IMR-90 (cell line): ENCODE measurements around the gene LCE2B. TPM values are rescaled to one million over a fixed set of nuclear protein-coding genes. Genes with fewer than 3 reads are reported as not detected.

ENCODE experiments used
- ATAC-seq: fragments of 200-7000 bp; cut with Tn5 transposase; 2 replicates; pipeline ENCODE4 v1.9.1; 2020; ENCODE audit warnings: low read depth, mild to moderate bottlenecking, moderate library complexity
- BruUV-seq: library from RNA; stranded (reverse); fragments of 400-500 nt; replicated peaks from 2 replicates; lab custom pipeline; 2021; lab: Mats Ljungman, UMichigan
- CTCF ChIA-PET: fragments of 300-600 bp; formaldehyde crosslinking; extraction: SDS; loops from one replicate; lab custom pipeline; 2021; ENCODE audit warnings: antibody characterized with exemption; lab: Yijun Ruan, JAX
- POLR2A ChIA-PET: fragments of 300-600 bp; sonication (Branson Sonifier 250); formaldehyde crosslinking; loops from one replicate; lab custom pipeline; 2022; ENCODE audit warnings: antibody characterized with exemption; ENCODE audit not compliant: unreplicated experiment; lab: Charles Lee
- DNase-seq: peaks from one replicate; pipeline ENCODE4 v3.0.0; 2013
- H2AFZ ChIP-seq: replicated peaks from 2 replicates; pipeline ENCODE3; 2013; ENCODE audit warnings: low read length, mild to moderate bottlenecking; ENCODE audit not compliant: poor library complexity
- H2AK5ac ChIP-seq: 2 replicates; pipeline ENCODE4 v1.6.1; 2013; ENCODE audit warnings: low read depth, low read length, inconsistent platforms
- H2AK9ac ChIP-seq: replicated peaks from 2 replicates; pipeline ENCODE3; 2013; ENCODE audit warnings: mild to moderate bottlenecking, low read depth, low read length, moderate library complexity; ENCODE audit not compliant: poor library complexity
- H2BK120ac ChIP-seq: 2 replicates; pipeline ENCODE4 v1.6.1; 2013; ENCODE audit warnings: low read depth, low read length, inconsistent platforms
- H2BK15ac ChIP-seq: 3 replicates; pipeline ENCODE4 v1.6.1; 2013; ENCODE audit warnings: low read depth, low read length, inconsistent platforms
- H2BK20ac ChIP-seq: 2 replicates; pipeline ENCODE4 v1.6.1; 2013; ENCODE audit warnings: low read depth, mild to moderate bottlenecking, inconsistent platforms, low read length, moderate library complexity
- H2BK5ac ChIP-seq: 2 replicates; pipeline ENCODE4 v1.6.1; 2013; ENCODE audit warnings: mild to moderate bottlenecking, low read depth, low read length, inconsistent platforms; ENCODE audit not compliant: poor library complexity, severe bottlenecking
- H3K14ac ChIP-seq: replicated peaks from 2 replicates; pipeline ENCODE4 v1.6.1; 2013; ENCODE audit warnings: low read depth, low read length, inconsistent platforms
- H3K18ac ChIP-seq: 2 replicates; pipeline ENCODE4 v1.6.1; 2013; ENCODE audit warnings: low read depth, low read length, control low read depth
- H3K23ac ChIP-seq: 2 replicates; pipeline ENCODE4 v1.6.1; 2013; ENCODE audit warnings: low read depth, low read length, inconsistent platforms
- H3K27ac ChIP-seq: 2 replicates; pipeline ENCODE4 v1.5.1; 2013; ENCODE audit warnings: mild to moderate bottlenecking, control low read depth, low read length; ENCODE audit not compliant: insufficient read depth
- H3K27me3 ChIP-seq: 2 replicates; pipeline ENCODE4 v1.6.1; 2013; ENCODE audit warnings: low read length; ENCODE audit not compliant: control insufficient read depth, insufficient read depth
- H3K36me3 ChIP-seq: 2 replicates; pipeline ENCODE4 v1.6.1; 2013; ENCODE audit warnings: low read length, mixed read lengths; ENCODE audit not compliant: control insufficient read depth, insufficient read depth
- H3K4ac ChIP-seq: 2 replicates; pipeline ENCODE4 v1.6.1; 2013; ENCODE audit warnings: low read depth, low read length, inconsistent platforms
- H3K4me1 ChIP-seq: 2 replicates; pipeline ENCODE4 v1.6.1; 2013; ENCODE audit warnings: low read length, mixed read lengths; ENCODE audit not compliant: control insufficient read depth, insufficient read depth
- H3K4me2 ChIP-seq: 2 replicates; pipeline ENCODE4 v1.6.1; 2013; ENCODE audit warnings: low read depth, mild to moderate bottlenecking, control low read depth, low read length, moderate library complexity
- H3K4me3 ChIP-seq: 2 replicates; pipeline ENCODE4 v1.5.1; 2013; ENCODE audit warnings: low read depth, mild to moderate bottlenecking, control low read depth, low read length, moderate library complexity; ENCODE audit not compliant: insufficient read depth
- H3K56ac ChIP-seq: 2 replicates; pipeline ENCODE4 v1.6.1; 2013; ENCODE audit warnings: low read length, inconsistent platforms; ENCODE audit not compliant: insufficient read depth; ENCODE audit errors: extremely low read depth
- H3K79me1 ChIP-seq, 2 experiments: 2 replicates each; pipeline ENCODE4 v1.6.1; 2013; ENCODE audit warnings: low read length in 2 of 2, inconsistent platforms in 1 of 2, low read depth in 1 of 2
- H3K9ac ChIP-seq: 2 replicates; pipeline ENCODE4 v1.6.1; 2013; ENCODE audit warnings: low read depth, low read length, control low read depth
- H3K9me1 ChIP-seq: 2 replicates; pipeline ENCODE4 v1.6.1; 2013; ENCODE audit warnings: low read length, inconsistent platforms; ENCODE audit not compliant: insufficient read depth
- H3K9me3 ChIP-seq: 2 replicates; pipeline ENCODE4 v1.6.1; 2013; ENCODE audit warnings: low read length; ENCODE audit not compliant: control insufficient read depth, insufficient read depth
- H4K20me1 ChIP-seq: 2 replicates; pipeline ENCODE4 v1.6.1; 2013; ENCODE audit warnings: low read length, inconsistent platforms; ENCODE audit not compliant: insufficient read depth
- H4K5ac ChIP-seq: 2 replicates; pipeline ENCODE4 v1.6.1; 2013; ENCODE audit warnings: mild to moderate bottlenecking, low read depth, low read length, control low read depth
- H4K8ac ChIP-seq, 2 experiments: 2 replicates each; pipeline ENCODE4 v1.6.1; 2013; ENCODE audit warnings: low read depth in 2 of 2, low read length in 2 of 2, control low read depth in 1 of 2, inconsistent platforms in 1 of 2
- H4K91ac ChIP-seq: 2 replicates; pipeline ENCODE4 v1.6.1; 2013; ENCODE audit warnings: low read depth, low read length, inconsistent platforms; ENCODE audit not compliant: insufficient read depth
- RFX5 ChIP-seq: IDR thresholded peaks from 2 replicates; pipeline ENCODE4 v1.8.0; 2012; ENCODE audit warnings: low read depth, mild to moderate bottlenecking, low read length, moderate library complexity
- WGBS, 2 experiments: methylation state at CpG; one replicate each; pipeline versions ENCODE4 v1.1.5 to v1.1.7; 2013; ENCODE audit warnings: missing lambda C conversion rate in 2 of 2; ENCODE audit not compliant: insufficient read length in 1 of 2; ENCODE audit errors: extremely low coverage in 2 of 2; 5-methylcytosine and 5-hydroxymethylcytosine counted together
- dilution Hi-C: fragments of 300-500 bp; cut with HindIII; formaldehyde crosslinking; loops from one replicate; pipeline ENCODE4 v1.14.3; 2018; ENCODE audit warnings: low sequenced_read_pairs; ENCODE audit not compliant: unreplicated experiment
- in situ Hi-C: fragments of 300-500 bp; cut with MboI; formaldehyde crosslinking; loops from 3 replicates; pipeline ENCODE4 v1.14.3; 2019; ENCODE audit warnings: low sequenced_read_pairs, inconsistent platforms, mixed read lengths
- intact Hi-C: fragments of 100-400 bp; cut with micrococcal nuclease; formaldehyde crosslinking; loops from 2 replicates; pipeline ENCODE4 v1.10.0; 2022
- polyA plus RNA-seq, 3 experiments: library from polyadenylated mRNA; depleted of rRNA; stranded (reverse); fragments of >200 nt; gene quantifications; 2 replicates each; pipeline ENCODE4 v1.2.3, GENCODE V29; 2012; ENCODE audit warnings: low replicate concordance in 1 of 3
- total RNA-seq: library from RNA; depleted of rRNA; stranded (reverse); fragments of >200 nt; gene quantifications from 2 replicates; pipeline ENCODE4 v1.2.3, GENCODE V29; 2012

The LCE2B gene
- total and polyA plus RNA-seq, 2 of the 4 experiments (the other 2 are of a cell fraction) = not detected

DNA sequence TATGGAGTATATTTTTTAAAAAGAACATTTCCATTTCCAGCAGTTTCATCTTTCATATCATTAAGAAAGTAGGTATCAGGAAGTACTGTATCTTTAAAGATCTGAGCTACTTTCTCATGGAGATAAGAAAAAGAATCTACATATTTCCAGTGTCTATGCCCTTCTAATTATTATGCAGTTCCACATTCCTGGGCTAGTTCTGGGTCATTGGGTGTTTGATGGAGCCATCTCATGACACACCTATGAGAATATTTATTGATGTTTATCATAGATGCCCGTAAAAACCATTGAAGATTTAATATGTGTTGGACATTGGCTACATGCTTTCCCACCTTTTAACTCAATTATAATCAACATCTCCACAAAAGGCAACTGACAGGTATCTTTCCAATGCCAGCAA is 43.1 kb downstream of the LCE2B start:
- H4K20me1 ChIP-seq = no peaks in the 10 kb centered on the region
- no peak overlapping the region for H3K9ac ChIP-seq
- no TSS peak for BruUV-seq
- H4K91ac ChIP-seq = no peak overlapping the region
- no peaks in the 10 kb centered on the region for H3K9me3 ChIP-seq
- no peak overlapping the region for H3K18ac ChIP-seq
- TF ChIP-seq RFX5 = no peak
- no peak overlapping the region for H2BK120ac ChIP-seq
- dilution Hi-C loops (no loop called here), intact Hi-C loops (no loop called here), in situ Hi-C loops (no loop called here)
- H3K4me2 ChIP-seq = no peak overlapping the region
- H3K23ac ChIP-seq = no peak overlapping the region
- no peak overlapping the region for H2AK5ac ChIP-seq
- no peaks in the 10 kb centered on the region for H3K4me1 ChIP-seq
- no peaks in the 10 kb centered on the region for H3K36me3 ChIP-seq
- no CpG with 5 or more reads among the region's 1 CpG for whole genome bisulfite sequencing, 2 experiments
- ATAC-seq = no peak
- H3K56ac ChIP-seq = no peak overlapping the region
- no peak overlapping the region for H2AFZ ChIP-seq
- no peak overlapping the region for H3K27ac ChIP-seq
- ChIA-PET CTCF (no interaction called here), POLR2A (no interaction called here)
- no peak overlapping the region for H4K8ac ChIP-seq
- DNase-seq = no peak
- no peak overlapping the region for H3K14ac ChIP-seq
- 0 out of 2 replicates have a peak, but pooled peaks cover 3% of the 10 kb centered on the region for H3K9me1 ChIP-seq
- H4K5ac ChIP-seq = no peak overlapping the region
- no peaks in the 10 kb centered on the region for H3K27me3 ChIP-seq
- H3K79me1 ChIP-seq = no peaks in the 10 kb centered on the region
- H3K4me3 ChIP-seq = no peak overlapping the region
- H2BK15ac ChIP-seq = no peak overlapping the region
- H2AK9ac ChIP-seq = no peak overlapping the region
- no peak overlapping the region for H2BK20ac ChIP-seq
- no peak overlapping the region for H2BK5ac ChIP-seq
- no peak overlapping the region for H3K4ac ChIP-seq
